NT2/D1 (cell line): ENCODE data around the gene CA9.

Experiments
- YY1 ChIP-seq: IDR thresholded peaks from 2 replicates; pipeline ENCODE4 v1.6.1; 2011; ENCODE audit not compliant: insufficient read length, insufficient read depth
- ZNF274 ChIP-seq: IDR thresholded peaks from 2 replicates; pipeline ENCODE4 v1.6.1; 2011; ENCODE audit warnings: mild to moderate bottlenecking, low read depth, low read length

DNA sequence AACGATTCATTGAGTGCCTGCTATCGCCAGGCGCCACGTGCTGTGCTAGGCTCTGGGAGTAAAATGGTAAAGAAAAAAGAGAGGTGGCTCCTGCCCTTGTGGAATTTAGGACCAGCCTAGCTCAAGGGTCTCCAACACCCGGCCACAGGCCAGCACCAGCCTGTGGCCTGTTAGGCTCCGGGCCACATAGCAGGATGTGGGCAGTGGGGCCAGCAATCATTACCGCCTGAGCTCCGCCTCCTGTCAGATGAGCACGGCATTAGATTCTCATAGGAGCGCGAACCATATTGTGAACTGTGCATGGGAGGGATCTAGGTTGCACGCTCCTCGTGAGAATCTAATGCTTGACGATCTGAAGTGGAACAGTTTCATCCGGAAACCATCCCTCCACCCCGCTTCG, 17.4 kb upstream of the CA9 start:
- TF ChIP-seq YY1: no peak
- no peak for TF ChIP-seq ZNF274
